Cardiac fibroblast (primary cell): ENCODE measurements around the gene SMYD3.

Experiments
- DNase-seq, 2 donors: peaks; one replicate each; pipeline versions ENCODE4 v3.0.0 to v3.0.0-alpha.2; 2010; ENCODE audit warnings: low read depth in 2 of 2
- H3K4me3 ChIP-seq, 2 donors: replicated peaks in 1 of 2; 1 replicate in 1 of 2; 2 replicates in 1 of 2; pipeline ENCODE4 v1.5.1; 2011; ENCODE audit warnings: low read depth in 2 of 2, low read length in 2 of 2, mild to moderate bottlenecking in 2 of 2, moderate library complexity in 1 of 2
- CTCF ChIP-seq: IDR thresholded peaks from one replicate; pipeline ENCODE4 v1.5.1; 2011; ENCODE audit warnings: low read depth, mild to moderate bottlenecking, low read length, inconsistent platforms

Gene SMYD3

GRCh38 chr1:245870698-245871097 is 636.4 kb downstream of the SMYD3 start:
- no peak for TF ChIP-seq CTCF
- DNase-seq, result no peak
- H3K4me3 ChIP-seq, result no peak overlapping the region

GRCh38 chr1:245869847-245870246 is 637.2 kb downstream of the SMYD3 start:
- H3K4me3 ChIP-seq, result no peak overlapping the region
- DNase-seq, result no peak
- TF ChIP-seq CTCF, result no peak

- DNase-seq, result no peak
Observed at GRCh38 chr1:245867738-245868137, 639.3 kb downstream of the SMYD3 start.

GRCh38 chr1:245864872-245865271 is 642.2 kb downstream of the SMYD3 start:
- no peak for DNase-seq
- no peak for TF ChIP-seq CTCF
- no peak overlapping the region for H3K4me3 ChIP-seq

More at GRCh38 chr1:245867738-245868137, 639.3 kb downstream of the SMYD3 start:
- no peak overlapping the region for H3K4me3 ChIP-seq
- TF ChIP-seq CTCF, result no peak

- H3K4me3 ChIP-seq, result no peak overlapping the region
- TF ChIP-seq CTCF, result no peak
- DNase-seq, result no peak
Observed at GRCh38 chr1:245863566-245864184, 643.4 kb downstream of the SMYD3 start.

- no peak overlapping the region for H3K4me3 ChIP-seq
- DNase-seq, result no peak
- TF ChIP-seq CTCF, result no peak
Observed at GRCh38 chr1:245862812-245863540, 644.1 kb downstream of the SMYD3 start.
